Measurements from ENCODE around the gene SCAP.
"Not testable (repeated sequence)": the region's sequence is repeated elsewhere in the genome, so short reads cannot be mapped to it uniquely, and the experiment has no call there.

The SCAP gene

DNA sequence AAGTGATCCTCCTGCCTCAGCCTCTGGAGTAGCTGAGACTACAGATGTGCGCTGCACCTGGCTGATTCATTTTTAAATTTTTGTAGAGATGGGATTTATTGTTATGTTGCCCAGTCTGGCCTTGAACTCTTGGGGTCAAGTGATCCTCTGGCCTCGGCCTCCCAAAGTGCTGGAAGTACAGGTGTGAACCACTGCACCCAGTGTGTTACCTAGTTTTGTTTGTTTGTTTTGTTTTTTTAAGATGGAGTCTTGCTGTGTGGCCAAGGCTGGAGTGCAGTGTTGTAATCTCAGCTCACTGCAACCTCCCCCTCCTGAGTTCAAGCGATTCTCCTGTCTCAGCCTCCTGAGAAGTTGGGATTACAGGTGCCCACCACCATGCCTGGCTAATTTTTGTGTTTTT is 82.8 kb downstream of the SCAP start:
- no peak for DNase-seq

DNA sequence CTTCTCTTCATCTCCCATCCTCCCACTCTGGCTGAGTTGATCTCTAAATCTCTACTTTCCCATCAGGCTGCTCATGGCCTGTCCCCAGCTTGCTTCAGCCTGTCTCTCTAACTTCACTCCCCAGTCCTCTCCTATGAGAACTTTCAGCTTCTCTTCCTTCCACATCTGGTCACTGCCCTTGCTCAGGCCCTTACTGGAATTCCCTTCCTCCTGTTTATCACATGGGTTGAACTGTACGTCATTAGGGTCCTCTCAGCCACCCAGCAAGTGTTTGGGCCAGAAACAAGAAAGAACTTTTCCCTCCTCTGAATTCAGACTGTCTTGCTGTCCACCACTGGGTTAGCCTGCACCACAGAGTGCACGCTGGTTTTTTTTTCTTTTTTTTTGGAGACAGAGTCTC is 89.9 kb downstream of the SCAP start:
- DNase-seq = no peak

DNA sequence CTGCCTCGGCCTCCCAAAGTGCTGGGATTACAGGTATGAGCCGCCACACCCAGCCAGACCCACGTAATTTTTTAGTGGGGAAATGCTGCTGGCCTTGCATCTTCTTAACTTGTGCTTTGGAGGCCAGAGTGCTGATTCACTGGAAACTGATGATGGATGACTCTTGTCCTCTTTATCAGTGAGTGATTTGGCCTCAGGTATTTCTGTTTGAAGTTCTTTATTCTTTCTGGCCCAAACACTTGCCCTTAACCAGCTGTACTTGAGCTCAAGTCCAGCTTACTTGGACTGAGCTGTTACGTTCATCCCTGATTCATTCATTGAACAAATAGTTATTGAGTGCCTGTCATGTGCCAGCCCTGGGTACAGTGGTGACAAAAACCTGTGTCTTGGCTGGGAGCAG is 90.7 kb downstream of the SCAP start:
- DNase-seq = no peak

DNA sequence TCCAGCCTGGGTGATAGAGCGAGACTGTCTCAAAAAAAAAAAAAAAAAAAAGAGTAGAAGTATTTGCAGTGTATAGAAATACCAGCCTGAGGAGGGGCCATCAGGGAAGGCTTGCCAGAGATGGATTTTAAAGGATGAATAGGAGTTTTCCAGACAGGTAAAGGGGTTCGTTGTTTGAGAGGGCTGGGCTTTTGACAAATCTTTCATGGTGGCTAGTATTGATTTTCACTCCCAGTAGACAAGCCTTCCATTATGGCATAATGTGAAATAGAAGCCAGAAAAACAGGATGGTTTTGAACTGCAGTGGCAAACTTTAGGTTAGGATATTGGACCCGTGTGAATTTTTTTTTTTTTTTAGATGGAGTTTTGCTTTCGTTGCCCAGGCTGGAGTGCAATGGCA is 91.3 kb downstream of the SCAP start:
- no peak for DNase-seq

DNA sequence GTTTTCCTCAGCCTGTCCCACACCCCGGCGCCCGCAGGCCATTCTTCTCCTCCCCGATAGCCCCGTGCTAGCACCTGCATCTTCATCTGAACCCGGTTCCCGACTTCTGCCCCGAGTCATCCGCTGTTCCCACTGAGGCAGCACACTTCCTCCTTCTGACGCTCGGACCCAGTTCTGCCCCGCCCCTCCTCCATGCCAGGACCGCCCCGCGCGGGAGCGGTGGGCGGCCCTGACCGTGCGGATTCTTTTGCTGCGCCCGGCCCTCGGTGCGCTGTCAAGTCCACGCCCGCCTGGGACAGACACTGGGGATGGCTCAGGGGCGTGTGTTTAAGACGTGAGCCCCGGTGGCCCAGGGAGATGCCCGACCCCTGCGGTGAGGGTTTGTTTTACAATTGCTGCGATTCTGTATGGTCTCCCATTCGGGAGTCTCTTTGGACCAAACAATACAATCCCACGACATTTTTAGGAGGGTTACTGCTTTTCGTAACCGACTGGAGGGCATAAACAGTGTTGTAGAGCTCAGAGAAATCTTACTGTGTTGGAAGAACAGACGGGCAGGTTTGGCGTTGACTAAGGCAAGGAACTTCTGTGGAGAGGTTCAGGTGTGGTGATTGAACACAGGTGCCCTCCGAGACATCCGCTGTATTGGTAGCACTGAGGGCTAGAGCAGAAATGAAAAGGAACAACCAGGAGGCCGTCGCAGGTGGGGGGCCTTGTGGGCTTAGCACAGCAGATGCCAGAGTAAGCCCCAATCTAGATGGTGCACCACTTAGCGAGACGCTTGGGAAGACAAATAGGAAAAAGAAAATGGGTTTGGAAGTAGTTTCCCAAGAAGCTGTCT is 94.2 kb downstream of the SCAP start:
- DNase-seq = peak; percentile 94

DNA sequence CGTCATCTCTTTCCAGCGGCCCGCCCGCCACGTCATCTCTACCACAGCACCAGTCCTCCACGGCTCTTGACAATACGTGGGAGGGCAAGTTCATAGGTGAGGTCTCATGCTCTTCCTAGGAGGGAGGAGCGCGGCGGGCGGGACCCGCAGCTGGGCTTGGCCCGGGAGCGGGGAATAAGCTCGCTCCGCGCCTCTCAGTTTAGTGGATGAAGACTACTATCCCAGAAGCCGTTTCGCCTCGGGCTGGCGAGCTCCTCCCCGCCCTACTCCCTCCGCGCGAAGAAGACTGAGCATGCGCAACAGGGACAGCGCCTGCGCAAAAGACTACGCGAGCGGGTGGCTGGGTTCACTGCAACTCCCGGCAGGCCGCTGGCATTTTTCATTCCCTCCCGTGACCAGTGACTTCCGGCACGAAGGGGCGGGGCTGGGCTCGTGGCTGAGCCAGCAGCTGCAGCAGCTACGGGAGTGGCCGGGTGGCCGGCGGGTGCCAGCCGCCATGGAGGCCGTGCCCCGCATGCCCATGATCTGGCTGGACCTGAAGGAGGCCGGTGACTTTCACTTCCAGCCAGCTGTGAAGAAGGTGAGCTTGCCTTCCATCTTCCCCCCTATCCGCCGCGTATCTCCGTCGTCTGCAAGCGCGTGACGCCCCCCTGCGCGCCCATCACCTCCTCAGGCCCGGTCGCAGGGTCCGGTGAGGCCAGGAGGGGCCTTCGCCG is 95.0 kb downstream of the SCAP start, which contains the start of gene PTPN23:
TSS of gene PTPN23 (plus strand) at position 421 of the 716 bp plus-strand sequence. CDS start at position 497, 76 bp downstream.
- DNase-seq = peak; percentile 100

DNA sequence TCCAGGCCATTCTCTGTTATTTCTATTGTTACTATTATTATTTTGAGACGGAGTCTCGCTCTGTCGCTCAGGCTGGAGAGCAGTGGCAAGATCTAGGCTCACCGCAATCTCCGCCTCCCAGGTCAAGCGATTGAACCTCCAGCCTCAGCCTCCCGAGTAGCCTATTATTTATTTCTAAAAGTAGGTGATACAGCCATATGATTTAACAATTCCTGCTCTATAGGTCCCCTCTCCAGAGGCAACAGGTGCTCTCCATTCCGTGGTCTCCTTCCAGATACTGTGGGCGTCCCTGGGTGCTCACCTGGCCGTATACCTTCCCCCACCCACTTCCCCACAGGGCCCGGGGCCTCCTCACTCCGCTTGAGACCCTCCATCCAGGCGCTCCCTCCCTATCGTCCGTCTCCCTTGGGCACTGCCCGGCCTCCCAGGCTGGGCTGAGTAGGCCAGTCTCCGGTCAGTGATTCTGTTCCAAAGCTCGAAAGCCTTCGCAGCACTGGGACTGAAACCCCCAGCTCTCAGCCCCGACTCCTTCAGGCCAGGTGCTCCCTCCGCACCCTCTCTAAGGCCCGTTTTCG is 95.6 kb downstream of the SCAP start:
- no peak for DNase-seq

DNA sequence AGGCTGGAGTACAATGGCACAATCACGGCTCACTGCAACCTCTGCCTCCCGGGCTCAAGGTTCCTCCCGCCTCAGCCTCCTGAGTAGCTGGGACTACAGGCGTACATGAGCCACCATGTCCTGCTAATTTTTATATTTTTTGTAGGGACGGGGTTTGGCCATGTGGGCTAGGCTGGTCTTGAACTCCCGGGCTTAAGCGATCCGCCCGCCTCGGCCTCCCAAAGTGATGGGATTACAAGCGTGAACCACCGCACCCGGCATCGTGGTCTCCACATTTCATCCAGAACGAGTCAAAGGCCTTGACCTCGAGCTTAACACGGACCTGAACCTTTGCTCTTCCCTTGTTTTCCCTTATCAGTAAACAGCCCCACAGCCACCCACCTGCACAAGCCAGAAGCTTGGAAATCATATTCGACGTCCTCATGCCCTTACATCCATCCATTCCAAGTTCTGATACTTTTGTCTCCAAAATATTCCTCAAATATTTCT is 96.3 kb downstream of the SCAP start:
- no peak for DNase-seq

DNA sequence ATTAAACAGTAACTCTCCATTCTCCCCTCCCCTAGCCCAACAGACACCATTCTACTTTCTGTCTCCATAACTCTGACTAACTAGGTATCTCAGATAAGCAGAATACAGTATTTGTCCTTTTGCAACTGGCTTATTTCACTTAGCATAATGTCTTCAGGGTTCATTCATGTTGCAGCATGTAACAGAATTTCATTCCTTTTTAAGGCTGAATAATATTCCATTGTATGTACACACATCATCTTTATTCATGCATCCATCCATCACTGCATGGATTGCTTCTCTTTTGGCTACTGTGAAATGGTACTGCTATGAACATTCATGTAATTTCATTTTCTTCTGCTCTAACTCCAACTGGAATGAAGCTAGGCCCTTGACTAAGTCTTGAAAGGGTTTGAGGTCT is 96.9 kb downstream of the SCAP start:
- no peak for DNase-seq

DNA sequence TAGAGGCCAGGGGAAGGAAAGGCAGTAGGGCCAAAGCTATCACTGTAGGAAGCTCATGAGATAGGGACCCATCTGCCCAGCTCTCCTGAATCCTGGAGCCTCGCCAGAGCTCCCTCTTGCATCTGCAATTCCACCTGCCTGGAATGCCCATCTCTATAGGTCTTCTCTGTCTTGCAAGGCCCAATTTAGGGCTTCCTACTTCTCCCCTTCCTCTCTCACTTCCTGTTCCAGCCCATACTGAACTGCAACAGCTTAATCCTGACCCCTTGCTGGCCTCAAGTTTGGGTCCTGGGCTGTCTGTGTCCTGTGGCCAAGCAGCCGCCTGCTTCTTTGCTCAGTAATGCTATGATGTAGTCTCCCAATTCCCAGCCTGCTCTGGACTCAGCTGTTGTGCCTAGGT is 98.6 kb downstream of the SCAP start:
- no peak for DNase-seq

DNA sequence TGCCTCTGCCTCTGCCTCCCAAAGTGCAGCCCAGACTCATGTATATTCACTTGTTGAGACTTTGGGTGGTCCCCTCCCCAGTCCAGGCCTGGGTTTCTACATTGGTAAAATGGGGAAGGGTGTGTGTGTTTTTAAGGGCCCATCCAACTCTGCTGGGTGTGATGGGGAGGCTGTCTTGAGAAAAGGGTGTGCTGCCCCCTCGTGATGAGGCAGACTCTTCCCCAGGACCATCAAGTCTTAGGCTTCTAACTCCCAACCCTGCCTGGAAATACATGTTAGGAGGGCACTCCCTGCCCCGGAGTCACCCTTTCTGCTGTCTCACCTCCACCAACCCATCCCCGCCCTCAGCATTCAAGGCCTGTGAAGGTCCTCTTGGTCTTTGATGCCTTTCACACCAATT is 99.3 kb downstream of the SCAP start:
- DNase-seq = no peak

DNA sequence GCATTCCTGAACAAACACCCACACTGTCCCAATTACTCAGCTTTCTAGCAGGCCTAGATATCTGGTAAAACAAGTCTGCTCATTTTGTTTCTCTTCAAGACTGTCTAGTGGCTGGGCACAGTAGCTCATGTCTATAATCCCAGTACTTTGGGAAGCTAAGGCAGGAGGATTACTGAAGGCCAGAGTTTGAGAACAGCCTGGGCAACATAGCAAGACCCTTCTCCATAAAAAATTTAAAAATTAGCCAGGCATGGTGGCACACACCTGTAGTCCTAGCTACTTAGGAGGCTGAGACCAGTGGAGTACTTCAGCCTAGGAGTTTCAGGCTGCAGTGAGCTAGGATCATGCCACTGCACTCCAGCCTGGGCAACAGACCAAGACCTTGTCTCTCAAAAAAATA is 101.2 kb downstream of the SCAP start:
- no peak for DNase-seq

DNA sequence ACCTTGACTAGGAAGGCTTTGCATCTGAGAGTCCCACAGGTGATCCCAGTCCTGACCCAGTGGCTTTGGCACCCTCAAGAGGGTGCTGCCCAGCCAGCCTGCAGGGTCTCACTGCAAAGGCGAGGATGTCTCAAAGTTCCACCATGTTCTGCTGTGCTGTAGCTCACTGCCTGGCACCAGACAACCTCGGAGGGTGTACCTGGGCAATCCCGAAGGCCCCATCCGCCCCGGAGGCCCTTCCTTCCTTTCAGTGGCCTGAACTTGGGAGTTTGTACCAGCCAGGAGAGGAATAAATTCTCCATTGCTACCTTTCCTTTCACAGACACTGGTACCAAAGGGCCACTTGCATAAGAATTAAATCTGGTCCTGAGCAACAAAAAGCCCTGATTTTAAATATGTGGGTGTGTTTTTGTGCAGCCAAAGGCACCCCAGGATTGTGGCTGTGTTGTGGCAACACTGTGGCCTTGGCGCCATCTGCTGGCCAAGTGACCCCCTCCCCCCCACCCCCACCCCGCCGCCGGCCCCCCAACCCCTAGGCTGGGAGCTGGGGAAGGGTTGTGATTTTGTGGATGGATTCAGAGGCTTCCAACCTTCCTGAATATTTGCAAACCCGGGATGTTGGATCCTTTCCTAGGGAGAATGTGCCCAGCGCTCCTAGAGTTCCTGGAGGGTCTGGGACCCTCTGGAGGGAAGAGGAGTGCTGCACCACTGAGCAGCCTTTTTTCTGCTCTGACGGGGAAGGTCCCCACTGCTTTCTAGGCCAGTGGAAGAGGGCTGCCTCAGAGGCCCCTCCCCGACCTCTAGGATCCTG is 104.6 kb downstream of the SCAP start:
- DNase-seq = no peak

DNA sequence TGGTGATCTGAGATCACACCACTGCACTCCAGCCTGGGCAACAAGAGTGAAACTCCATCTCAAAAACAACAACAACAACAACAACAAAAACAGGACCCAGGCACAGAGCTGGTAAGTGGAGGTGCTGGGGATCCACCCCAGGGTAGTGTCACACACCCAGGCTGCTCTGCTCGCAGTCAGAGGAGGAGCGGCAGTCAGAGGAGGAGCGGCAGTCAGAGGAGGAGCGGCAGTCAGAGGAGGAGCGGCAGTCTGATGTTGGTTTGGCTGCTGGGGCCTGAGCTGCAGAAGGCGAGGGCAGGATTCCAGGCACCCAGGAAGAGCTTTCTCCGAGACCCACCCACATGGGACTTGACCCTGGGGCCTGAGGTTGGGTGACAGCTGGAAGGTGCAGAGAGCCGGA is 105.7 kb downstream of the SCAP start:
- not testable (repeated sequence) for DNase-seq

DNA sequence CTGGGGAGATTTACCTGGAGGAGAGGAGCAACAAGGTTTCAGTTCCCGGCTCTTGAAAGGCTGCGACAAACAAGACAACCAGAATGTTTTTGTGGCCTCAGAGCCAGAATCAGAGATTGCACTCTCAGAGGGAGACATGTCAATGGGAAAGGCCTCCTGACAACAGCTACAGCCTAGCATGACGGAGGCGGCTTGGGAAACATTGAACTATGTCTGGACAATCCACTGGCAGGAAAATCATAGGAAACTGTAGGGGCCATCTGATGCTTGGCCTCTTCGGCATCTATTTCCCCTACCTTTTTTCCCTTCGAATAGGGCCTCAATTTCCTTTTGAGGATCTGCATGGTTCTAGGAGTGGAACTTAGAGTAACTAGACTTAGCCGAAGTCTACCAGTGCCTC is 108.1 kb downstream of the SCAP start:
- DNase-seq = no peak

DNA sequence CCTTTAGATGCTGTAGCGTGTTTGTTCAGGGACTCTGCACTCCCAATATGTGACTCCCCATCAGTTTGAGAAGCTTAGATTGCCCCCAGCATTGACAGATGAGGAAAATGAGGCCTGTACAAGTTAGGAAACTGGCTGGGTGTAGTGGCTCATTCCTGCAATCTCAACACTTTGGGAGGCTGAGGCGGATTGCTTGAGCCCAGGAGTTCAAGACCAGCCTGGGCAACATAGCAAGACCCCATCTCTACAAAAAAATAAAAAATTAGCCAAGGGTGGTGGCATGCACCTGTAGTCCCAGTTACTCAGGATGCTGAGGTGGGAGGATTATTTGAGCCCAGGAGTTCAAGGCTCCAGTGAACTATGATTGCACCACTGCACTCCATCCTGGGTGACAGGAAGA is 108.9 kb downstream of the SCAP start:
- no peak for DNase-seq

DNA sequence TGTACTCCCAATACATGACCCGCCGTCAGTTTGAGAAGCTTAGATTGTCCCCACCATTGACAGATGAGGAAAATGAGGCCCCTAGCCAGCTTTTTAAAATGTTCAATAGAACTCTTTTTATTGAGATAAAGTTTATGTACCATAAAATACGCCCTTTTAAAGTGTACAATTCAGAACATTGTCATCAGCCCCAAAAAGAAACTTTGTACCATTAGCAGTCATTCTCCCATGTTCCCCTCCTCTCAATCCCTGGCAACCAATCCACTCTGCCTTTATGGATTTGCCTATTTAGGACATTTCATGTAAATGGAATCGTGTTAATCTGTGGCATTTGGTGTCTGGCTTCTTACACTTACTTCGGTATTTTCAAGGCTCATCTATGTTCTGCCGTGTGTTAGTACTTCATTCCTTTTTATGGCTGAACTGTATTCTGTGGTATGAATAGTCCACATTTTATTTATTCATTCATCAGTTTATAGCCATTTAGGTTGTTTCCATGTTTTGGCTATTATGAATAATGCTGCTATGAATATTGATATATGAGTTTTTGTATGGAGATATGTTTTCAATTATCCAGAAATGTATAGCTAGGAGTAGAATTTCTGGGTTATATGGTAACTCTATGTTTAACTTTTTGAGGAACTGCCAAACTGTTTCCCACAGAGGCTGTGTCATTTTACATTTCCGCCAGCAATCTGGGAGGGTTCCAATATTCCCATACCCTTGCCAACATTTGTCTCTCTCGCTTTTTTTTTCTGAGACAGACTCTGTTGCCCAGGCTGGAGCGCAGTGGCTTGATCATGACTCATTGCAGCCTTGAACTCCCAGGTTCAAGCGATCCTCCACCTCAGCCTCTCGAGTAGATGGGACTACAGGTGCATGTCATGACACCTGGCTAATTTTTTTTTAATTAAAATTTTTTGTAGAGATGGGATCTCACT is 110.3 kb downstream of the SCAP start:
- DNase-seq = peak; percentile 59
